Suprapubic skin (tissue), 3 donors: ENCODE results near the gene PFKFB3.

ENCODE experiments used
- POLR2A ChIP-seq, 2 donors: fragments of 450-650 bp; IDR thresholded peaks; one replicate each; pipeline ENCODE4 v1.6.1; 2017; ENCODE audit warnings: antibody characterized with exemption in 2 of 2, mild to moderate bottlenecking in 2 of 2, moderate library complexity in 2 of 2
- TF ChIP-seq, protein P1 (sequence below), 2 donors: fragments of 200-600 bp in 1 of 2; fragments of 450-650 bp in 1 of 2; sonication (generic) in 1 of 2; IDR thresholded peaks; one replicate each; pipeline ENCODE4 v1.5.1; 2016 to 2019; ENCODE audit warnings: antibody characterized with exemption in 2 of 2, mild to moderate bottlenecking in 1 of 2, moderate library complexity in 1 of 2

DNA sequence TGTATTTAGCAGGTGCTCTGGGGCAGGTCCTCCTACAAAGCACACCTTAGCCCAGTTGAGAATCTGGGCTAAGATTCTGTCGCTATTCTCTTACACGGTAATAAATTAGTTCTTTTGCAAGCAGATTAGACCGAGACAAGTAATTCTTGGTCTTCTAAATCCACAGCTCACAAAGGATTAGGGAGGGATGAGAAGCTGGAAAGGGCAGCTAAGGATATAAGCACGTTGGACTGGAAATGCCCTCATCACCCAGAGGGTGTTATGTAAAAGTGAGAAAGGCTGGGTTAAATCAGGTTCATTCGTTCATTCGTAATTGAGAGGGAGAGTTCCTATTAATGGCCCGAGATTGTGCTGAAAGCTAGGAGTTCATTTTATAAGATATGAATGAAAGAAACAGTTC lies 41.8 kb downstream of the PFKFB3 start:
- no peak for TF ChIP-seq POLR2A (IDR thresholded peaks at IDR 0.05)
- TF ChIP-seq, protein P1, sequence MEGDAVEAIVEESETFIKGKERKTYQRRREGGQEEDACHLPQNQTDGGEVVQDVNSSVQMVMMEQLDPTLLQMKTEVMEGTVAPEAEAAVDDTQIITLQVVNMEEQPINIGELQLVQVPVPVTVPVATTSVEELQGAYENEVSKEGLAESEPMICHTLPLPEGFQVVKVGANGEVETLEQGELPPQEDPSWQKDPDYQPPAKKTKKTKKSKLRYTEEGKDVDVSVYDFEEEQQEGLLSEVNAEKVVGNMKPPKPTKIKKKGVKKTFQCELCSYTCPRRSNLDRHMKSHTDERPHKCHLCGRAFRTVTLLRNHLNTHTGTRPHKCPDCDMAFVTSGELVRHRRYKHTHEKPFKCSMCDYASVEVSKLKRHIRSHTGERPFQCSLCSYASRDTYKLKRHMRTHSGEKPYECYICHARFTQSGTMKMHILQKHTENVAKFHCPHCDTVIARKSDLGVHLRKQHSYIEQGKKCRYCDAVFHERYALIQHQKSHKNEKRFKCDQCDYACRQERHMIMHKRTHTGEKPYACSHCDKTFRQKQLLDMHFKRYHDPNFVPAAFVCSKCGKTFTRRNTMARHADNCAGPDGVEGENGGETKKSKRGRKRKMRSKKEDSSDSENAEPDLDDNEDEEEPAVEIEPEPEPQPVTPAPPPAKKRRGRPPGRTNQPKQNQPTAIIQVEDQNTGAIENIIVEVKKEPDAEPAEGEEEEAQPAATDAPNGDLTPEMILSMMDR (IDR thresholded peaks at IDR 0.05), result no peak
